Spleen (tissue), 7 donors: ENCODE data around the gene DMXL1.

Experiments used
- CTCF ChIP-seq, 11 experiments: fragments of 200-600 bp in 7 of 11; fragments of 450-650 bp in 4 of 11; sonication (generic) in 4 of 11; IDR thresholded peaks in 8 of 11; conservative IDR thresholded peaks in 3 of 11; 1 replicate in 7 of 11; 2 replicates in 4 of 11; pipeline versions ENCODE4 v1.4.0 to v1.8.0; 2016 to 2021; ENCODE audit warnings: antibody characterized with exemption in 11 of 11, inconsistent platforms in 4 of 11, mild to moderate bottlenecking in 1 of 11
- POLR2AphosphoS5 ChIP-seq, 3 donors: sonication (generic); formaldehyde crosslinking; IDR thresholded peaks; one replicate each; pipeline ENCODE4 v1.5.1; 2017; ENCODE audit warnings: antibody characterized with exemption in 3 of 3
- donor health status: DM: no; HTN: no; CAD: no; lungs with moderate emphysema.
- donor health status: DM: no; HTN: no; CAD: no.
- donor health status: DM: no; HTN: no; CAD: no.

GRCh38 chr5:119276978-119277377 lies 206.1 kb downstream of the DMXL1 start:
- TF ChIP-seq CTCF (IDR thresholded peaks at IDR 0.05 in 8 of 11, conservative IDR thresholded peaks at IDR 0.05 in 3 of 11) = no peak
- TF ChIP-seq POLR2AphosphoS5 (IDR thresholded peaks at IDR 0.05) = no peak
